RWPE1 (cell line): ENCODE results near the gene MTHFD2L.

Source experiments
- CTCF ChIA-PET: fragments of 350-600 bp; sonication (Branson Sonifier 250); formaldehyde crosslinking; extraction: SDS; loops from one replicate; lab custom pipeline; 2021; lab: Yijun Ruan, JAX
- POLR2A ChIA-PET: fragments of 400-600 bp; formaldehyde crosslinking; extraction: SDS; loops from one replicate; lab custom pipeline; 2020; ENCODE audit warnings: antibody characterized with exemption; ENCODE audit not compliant: low non-redundant PET; lab: Yijun Ruan, JAX
- DNase-seq: peaks from one replicate; pipeline ENCODE4 v3.0.0; 2012; ENCODE audit warnings: low spot score
- H3K27ac ChIP-seq: fragments of 450-650 bp; 2 replicates; pipeline ENCODE4 v1.5.1; 2017
- TF ChIP-seq, protein P1 (sequence below): fragments of 450-650 bp; conservative IDR thresholded peaks from 2 replicates; pipeline ENCODE4 v1.5.1; 2017; ENCODE audit warnings: low read depth, mild to moderate bottlenecking

The MTHFD2L gene

DNA sequence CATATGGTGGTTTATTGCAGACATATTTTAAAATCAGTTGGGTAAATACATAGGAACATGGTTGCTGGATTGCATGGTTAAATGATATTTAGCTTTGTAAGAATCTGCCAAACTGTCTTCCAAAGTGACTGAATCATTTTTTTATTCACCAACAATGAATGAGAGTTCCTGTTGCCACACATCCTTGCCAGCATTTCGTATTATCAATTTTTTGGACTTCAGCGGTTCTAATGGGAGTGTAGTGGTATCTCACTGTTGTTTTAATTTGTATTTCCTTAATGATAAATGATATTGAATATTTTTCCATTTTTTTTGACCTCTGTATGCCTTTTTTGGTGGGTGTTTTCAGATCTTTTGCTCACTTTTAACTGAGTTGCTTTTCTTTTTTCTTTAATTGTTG, 1.4 kb upstream of the MTHFD2L start:
- ChIA-PET CTCF (interaction anchor here (0.6 kb wide), 1 partner anchor 210 kb away, joined by 8 read pairs; no protein-coding TSS in a partner anchor), POLR2A (no interaction called here)
- no peak overlapping the region for H3K27ac ChIP-seq
- no peak for DNase-seq
- TF ChIP-seq, protein P1, sequence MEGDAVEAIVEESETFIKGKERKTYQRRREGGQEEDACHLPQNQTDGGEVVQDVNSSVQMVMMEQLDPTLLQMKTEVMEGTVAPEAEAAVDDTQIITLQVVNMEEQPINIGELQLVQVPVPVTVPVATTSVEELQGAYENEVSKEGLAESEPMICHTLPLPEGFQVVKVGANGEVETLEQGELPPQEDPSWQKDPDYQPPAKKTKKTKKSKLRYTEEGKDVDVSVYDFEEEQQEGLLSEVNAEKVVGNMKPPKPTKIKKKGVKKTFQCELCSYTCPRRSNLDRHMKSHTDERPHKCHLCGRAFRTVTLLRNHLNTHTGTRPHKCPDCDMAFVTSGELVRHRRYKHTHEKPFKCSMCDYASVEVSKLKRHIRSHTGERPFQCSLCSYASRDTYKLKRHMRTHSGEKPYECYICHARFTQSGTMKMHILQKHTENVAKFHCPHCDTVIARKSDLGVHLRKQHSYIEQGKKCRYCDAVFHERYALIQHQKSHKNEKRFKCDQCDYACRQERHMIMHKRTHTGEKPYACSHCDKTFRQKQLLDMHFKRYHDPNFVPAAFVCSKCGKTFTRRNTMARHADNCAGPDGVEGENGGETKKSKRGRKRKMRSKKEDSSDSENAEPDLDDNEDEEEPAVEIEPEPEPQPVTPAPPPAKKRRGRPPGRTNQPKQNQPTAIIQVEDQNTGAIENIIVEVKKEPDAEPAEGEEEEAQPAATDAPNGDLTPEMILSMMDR: no peak

DNA sequence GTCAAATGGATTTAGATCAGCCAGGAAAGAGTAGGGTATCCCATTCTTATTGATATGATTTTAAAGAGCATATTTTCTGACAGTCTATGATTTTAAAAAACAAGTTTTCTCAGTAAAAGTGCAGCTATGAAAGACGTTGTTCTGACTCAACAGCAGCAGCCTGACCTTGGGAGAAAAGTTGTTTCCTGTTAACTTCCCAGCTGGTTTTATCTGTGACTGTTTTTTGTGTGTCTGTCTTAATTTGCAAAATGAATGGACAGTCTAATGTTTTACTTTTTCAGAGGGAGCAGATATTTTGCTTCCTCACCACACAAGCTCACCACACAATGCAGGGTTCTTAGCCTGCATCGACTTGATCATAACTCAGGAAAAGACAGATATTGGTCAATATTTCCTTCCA, 764 bp upstream of the MTHFD2L start:
- peak; percentile 15 for DNase-seq
- CTCF ChIA-PET: no interaction called here
- POLR2A ChIA-PET: interaction anchor here (1.1 kb wide), 1 partner anchor 1421 kb away, joined by 4 read pairs; no protein-coding TSS in a partner anchor
- TF ChIP-seq, protein P1: no peak
- peak overlapping the region; percentile 88 for H3K27ac ChIP-seq

DNA sequence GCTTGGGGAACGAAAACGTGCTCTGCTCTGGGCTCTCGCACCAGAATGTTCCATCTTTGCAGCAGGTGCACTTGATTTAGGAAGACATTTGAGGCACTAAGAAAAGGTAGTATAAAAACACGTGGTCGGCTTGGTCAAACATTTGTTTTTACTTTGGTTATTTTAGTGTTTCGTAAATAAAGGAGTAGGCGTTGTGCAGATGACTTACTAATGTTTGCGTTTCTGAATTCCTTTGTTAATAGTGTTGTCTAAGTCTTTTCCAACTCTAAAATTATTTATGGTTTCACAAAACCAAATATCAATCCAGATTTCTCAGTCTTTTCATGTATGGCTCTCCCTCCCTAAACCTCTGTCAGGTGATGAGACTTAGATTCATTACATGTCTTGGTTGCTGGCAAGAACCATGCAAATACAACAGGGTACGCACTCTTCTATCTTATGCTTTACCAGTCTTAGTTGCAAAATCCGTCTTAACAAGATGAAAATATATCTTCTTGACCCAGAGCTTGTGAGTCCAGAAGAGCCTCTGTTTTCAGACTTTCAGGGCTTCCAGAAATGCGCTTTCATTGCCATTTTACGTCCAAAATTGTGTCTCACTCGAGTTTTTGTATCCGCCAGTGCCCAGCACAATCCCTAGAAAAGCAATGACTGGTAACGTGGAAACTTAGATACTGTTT, 686 bp downstream of the MTHFD2L start:
- no peak for DNase-seq
- H3K27ac ChIP-seq: peak overlapping the region; percentile 88
- ChIA-PET CTCF (interaction anchor here (0.6 kb wide), 1 partner anchor 219 kb away, joined by 7 read pairs; no protein-coding TSS in a partner anchor), POLR2A (interaction anchor here (1.1 kb wide), 1 partner anchor 1419 kb away, joined by 4 read pairs; no protein-coding TSS in a partner anchor)
- TF ChIP-seq, protein P1: no peak

DNA sequence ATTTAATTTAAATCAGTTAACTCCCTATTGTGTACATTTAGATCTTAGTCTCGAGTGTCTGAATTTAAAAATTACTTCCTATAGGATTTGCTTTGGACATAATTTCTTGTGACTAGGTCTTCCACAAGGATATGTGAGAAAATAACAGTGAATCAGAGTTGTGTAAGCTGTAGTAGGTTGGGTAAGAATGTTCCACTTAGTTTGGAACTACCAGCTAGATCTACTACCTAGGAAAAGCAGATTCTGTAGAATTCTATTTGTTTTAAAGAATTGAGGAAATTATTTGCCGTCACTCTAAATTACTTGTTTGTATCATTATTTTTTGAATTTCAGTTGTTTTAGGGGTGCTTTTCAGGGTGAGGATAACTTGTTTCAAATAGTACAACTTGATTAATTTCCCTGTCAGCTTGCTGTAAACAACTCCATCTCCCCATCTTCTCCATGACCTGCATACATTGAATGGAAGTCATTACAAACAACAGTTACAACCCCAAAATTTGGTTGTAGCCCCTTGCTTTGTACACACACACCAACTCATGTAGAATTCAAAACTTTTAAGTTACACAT, 1.3 kb downstream of the MTHFD2L start:
- no peak overlapping the region for H3K27ac ChIP-seq
- DNase-seq: peak; percentile 17
- ChIA-PET CTCF (interaction anchor here (0.6 to 0.8 kb wide), 2 partner anchors 218 to 964 kb away, joined by 4 to 7 read pairs; no protein-coding TSS in a partner anchor), POLR2A (no interaction called here)
- TF ChIP-seq, protein P1: no peak

DNA sequence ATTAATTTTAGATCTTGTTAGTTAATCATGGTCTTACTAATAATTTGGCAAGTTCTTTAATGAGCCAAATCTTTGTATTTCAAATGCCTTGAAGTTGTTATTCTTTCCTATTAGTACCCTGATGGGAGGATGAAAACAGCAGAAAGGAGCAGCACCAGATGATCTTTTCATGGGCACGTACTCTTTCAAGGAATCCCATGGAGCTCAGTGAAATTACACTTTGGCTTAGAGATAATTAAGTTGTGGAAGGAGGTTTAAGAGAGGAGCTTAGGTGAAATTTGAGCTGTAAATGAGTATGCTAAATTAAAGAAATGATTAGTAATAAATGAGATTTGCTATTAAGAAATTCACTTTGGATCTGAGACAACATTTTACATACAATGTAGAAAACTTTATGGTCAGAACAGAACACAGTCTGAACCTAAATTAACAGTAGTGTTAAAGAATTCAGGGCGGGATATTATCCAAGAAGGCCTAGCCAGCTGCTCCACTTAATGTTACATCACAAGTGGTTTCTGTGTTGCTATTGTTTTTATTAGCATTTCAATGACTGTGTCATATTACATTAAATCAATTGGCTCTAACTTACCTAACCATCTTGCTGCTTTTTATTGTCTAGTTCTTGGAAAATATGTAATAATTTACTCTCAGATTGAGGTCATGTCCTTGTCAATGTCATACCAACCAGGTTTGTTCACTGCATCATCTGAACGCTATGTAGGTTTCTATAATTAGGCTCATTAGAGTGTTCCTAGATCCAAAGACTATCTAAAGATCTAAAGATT, 3.9 kb downstream of the MTHFD2L start:
- no peak overlapping the region for H3K27ac ChIP-seq
- TF ChIP-seq, protein P1: no peak
- ChIA-PET POLR2A (no interaction called here), CTCF (interaction anchor here (1.3 kb wide), 1 partner anchor 27 kb away, joined by 4 read pairs; no protein-coding TSS in a partner anchor)
- no peak for DNase-seq

DNA sequence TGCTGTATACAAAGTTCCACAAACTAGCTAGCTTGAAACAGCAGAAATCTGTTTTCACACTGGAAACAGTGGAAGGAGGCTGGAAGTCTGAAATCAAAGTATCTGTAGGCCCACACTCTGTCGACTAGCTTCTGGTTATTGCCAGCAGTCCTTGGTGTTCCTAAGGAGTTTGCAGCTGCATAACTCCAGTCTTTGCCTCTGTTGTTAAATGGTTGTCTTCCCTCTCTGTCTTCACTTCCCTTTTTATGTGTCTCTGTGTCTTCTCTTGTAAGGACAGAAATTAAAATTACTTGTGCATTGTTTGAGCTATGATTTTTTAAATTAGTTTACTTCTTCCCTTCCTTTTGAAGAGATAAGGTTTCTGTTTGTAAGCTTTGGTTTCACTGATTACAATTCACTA, 8.2 kb downstream of the MTHFD2L start:
- TF ChIP-seq, protein P1: no peak
- CTCF ChIA-PET: interaction anchor here (0.7 to 1.1 kb wide), 2 partner anchors 13 to 23 kb away, joined by 3 read pairs; no protein-coding TSS in a partner anchor
- POLR2A ChIA-PET: no interaction called here
- no peak for DNase-seq
- no peak overlapping the region for H3K27ac ChIP-seq
